Gastroesophageal sphincter (tissue), 4 donors: ENCODE measurements around the gene ICA1. TPM values are rescaled to one million over a fixed set of nuclear protein-coding genes. Genes with fewer than 3 reads are reported as not detected.

ENCODE experiments used
- ATAC-seq: fragments of 150-250 bp; one replicate; pipeline ENCODE4 v1.9.1; 2016; ENCODE audit warnings: mild to moderate bottlenecking, moderate library complexity
- H3K27ac ChIP-seq, 4 donors: fragments of 200-600 bp; sonication (generic) in 3 of 4; 1 replicate in 3 of 4; 2 replicates in 1 of 4; pipeline ENCODE4 v1.5.1; 2016 to 2019
- H3K27me3 ChIP-seq: fragments of 200-600 bp; sonication (generic); one replicate; pipeline ENCODE4 v1.5.1; 2019
- H3K36me3 ChIP-seq, 2 donors: fragments of 200-600 bp; sonication (generic); one replicate each; pipeline ENCODE4 v1.5.1; 2019; ENCODE audit warnings: control low read depth in 1 of 2
- H3K4me1 ChIP-seq, 3 donors: fragments of 200-600 bp; sonication (generic); 1 replicate in 2 of 3; 2 replicates in 1 of 3; pipeline ENCODE4 v1.5.1; 2016 to 2019; ENCODE audit warnings: control low read depth in 2 of 3
- H3K4me3 ChIP-seq, 2 donors: fragments of 200-600 bp; sonication (generic); one replicate each; pipeline ENCODE4 v1.5.1; 2019; ENCODE audit warnings: mild to moderate bottlenecking in 1 of 2, moderate library complexity in 1 of 2
- H3K9me3 ChIP-seq, 3 donors: fragments of 200-600 bp; sonication (generic); one replicate each; pipeline ENCODE4 v1.5.1; 2017 to 2019; ENCODE audit warnings: control low read depth in 2 of 3
- CTCF ChIP-seq, 4 experiments: fragments of 200-600 bp in 2 of 4; fragments of 450-650 bp in 2 of 4; sonication (generic) in 1 of 4; IDR thresholded peaks; one replicate each; pipeline ENCODE4 v1.5.1; 2017 to 2019; ENCODE audit warnings: antibody characterized with exemption in 4 of 4, mild to moderate bottlenecking in 2 of 4, moderate library complexity in 2 of 4
- EP300 ChIP-seq: sonication (generic); formaldehyde crosslinking; IDR thresholded peaks from one replicate; pipeline ENCODE4 v1.6.1; 2017; ENCODE audit warnings: antibody characterized with exemption, mild to moderate bottlenecking
- POLR2A ChIP-seq, 2 donors: fragments of 450-650 bp; IDR thresholded peaks; one replicate each; pipeline ENCODE4 v1.6.1; 2017; ENCODE audit warnings: antibody characterized with exemption in 2 of 2, mild to moderate bottlenecking in 2 of 2, moderate library complexity in 1 of 2
- POLR2AphosphoS5 ChIP-seq: sonication (generic); formaldehyde crosslinking; IDR thresholded peaks from one replicate; pipeline ENCODE4 v1.6.1; 2017; ENCODE audit warnings: antibody characterized with exemption
- WGBS, 2 donors: methylation state at CpG; one replicate each; pipeline ENCODE4 v1.1.5; 2018; ENCODE audit warnings: low coverage in 1 of 2; 5-methylcytosine and 5-hydroxymethylcytosine counted together
- total RNA-seq, 4 donors: library from RNA; depleted of rRNA; stranded (reverse); fragments of >200 nt; gene quantifications; one replicate each; pipeline ENCODE4 v1.1.0, GENCODE V29; 2016

The ICA1 gene
- total RNA-seq, 4 donors from 2014 or later, result 6.6 to 11.7 (median 8.2) TPM

GRCh38 chr7:8070451-8071180 lies 191.4 kb downstream of the ICA1 start:
- Histone ChIP-seq H3K27me3 (no peaks in the 10 kb centered on the region), H3K9me3 (no peaks in the 10 kb centered on the region), H3K36me3 (peaks cover 0 to 10% of the 10 kb centered on the region in 2 donors), H3K4me3 (no peak overlapping the region), H3K4me1 (no peaks in the 10 kb centered on the region), H3K27ac (no peak overlapping the region)
- no peak for TF ChIP-seq POLR2AphosphoS5
- no peak for TF ChIP-seq CTCF (IDR thresholded peaks at IDR 0.05)
- TF ChIP-seq EP300, result no peak
- no peak for ATAC-seq
- 95 to 96% methylated on average over 9 of the region's 9 CpGs for WGBS, 2 donors

- no peaks in the 10 kb centered on the region for H3K9me3 ChIP-seq
- no peak for ATAC-seq
- H3K27me3 ChIP-seq, result no peaks in the 10 kb centered on the region
- H3K4me3 ChIP-seq, result no peak overlapping the region
- 65 to 80% methylated on average over 1 to 3 of the region's 12 CpGs for WGBS, 2 donors
- TF ChIP-seq POLR2A (IDR thresholded peaks at IDR 0.05) (no peak), POLR2AphosphoS5 (no peak), CTCF (IDR thresholded peaks at IDR 0.05) (no peak), EP300 (no peak)
- H3K27ac ChIP-seq, result no peak overlapping the region
- peaks cover 0 to 10% of the 10 kb centered on the region in 2 donors for H3K36me3 ChIP-seq
- H3K4me1 ChIP-seq, result no peaks in the 10 kb centered on the region
Measured at GRCh38 chr7:8068892-8069686, 192.9 kb downstream of the ICA1 start.

GRCh38 chr7:8065356-8065813 lies 196.6 kb downstream of the ICA1 start:
- Histone ChIP-seq H3K27me3 (no peaks in the 10 kb centered on the region), H3K36me3 (peaks cover 0 to 23% of the 10 kb centered on the region in 2 donors), H3K4me1 (no peaks in the 10 kb centered on the region), H3K27ac (no peak overlapping the region), H3K4me3 (no peak overlapping the region), H3K9me3 (no peaks in the 10 kb centered on the region)
- no peak for ATAC-seq
- WGBS, 2 donors, result 78 to 93% methylated on average over 2 of the region's 2 CpGs
- TF ChIP-seq CTCF (IDR thresholded peaks at IDR 0.05) (no peak), POLR2A (IDR thresholded peaks at IDR 0.05) (no peak)

GRCh38 chr7:8064828-8065227 lies 197.1 kb downstream of the ICA1 start:
- TF ChIP-seq CTCF (IDR thresholded peaks at IDR 0.05) (no peak), EP300 (no peak), POLR2A (IDR thresholded peaks at IDR 0.05) (no peak), POLR2AphosphoS5 (no peak)
- Histone ChIP-seq H3K9me3 (no peaks in the 10 kb centered on the region), H3K36me3 (peaks cover 0 to 29% of the 10 kb centered on the region in 2 donors), H3K27me3 (no peaks in the 10 kb centered on the region), H3K4me1 (no peaks in the 10 kb centered on the region), H3K4me3 (no peak overlapping the region), H3K27ac (no peak overlapping the region)
- ATAC-seq, result no peak
- 95 to 97% methylated on average over 4 to 12 of the region's 12 CpGs for WGBS, 2 donors
